K562 (cell line): ENCODE measurements around the gene RASGRP2. TPM values are rescaled to one million over a fixed set of nuclear protein-coding genes. Genes with fewer than 3 reads are reported as not detected.
A peak's percentile ranks its signal among the peaks of the same experiment; 100 is the strongest.

Experiments used
- ARID2 ChIP-seq: fragments of 450-650 bp; IDR thresholded peaks from 2 replicates; pipeline ENCODE4 v1.6.1; 2017; ENCODE audit warnings: antibody characterized with exemption, mild to moderate bottlenecking
- ARNT ChIP-seq, 2 experiments: fragments of 450-650 bp; IDR thresholded peaks; 2 replicates each; pipeline ENCODE4 v1.6.1; 2016; ENCODE audit warnings: mild to moderate bottlenecking in 1 of 2
- BACH1 ChIP-seq: fragments of 200-800 bp; sonication (Bioruptor generic); IDR thresholded peaks from 2 replicates; pipeline ENCODE4 v1.6.1; 2016; ENCODE audit warnings: missing genetic modification characterization, missing compliant biosample characterization
- BCOR ChIP-seq: fragments of 450-650 bp; IDR thresholded peaks from 2 replicates; pipeline ENCODE4 v1.6.1; 2016
- BRD4 ChIP-seq: fragments of 200-600 bp; sonication (generic); IDR thresholded peaks from 2 replicates; pipeline ENCODE4 v1.6.1; 2017; ENCODE audit warnings: inconsistent platforms
- CTCFL ChIP-seq: IDR thresholded peaks from 2 replicates; pipeline ENCODE4 v1.6.1; 2011; ENCODE audit warnings: borderline replicate concordance, low read depth, mild to moderate bottlenecking, moderate library complexity, low read length; ENCODE audit not compliant: insufficient read depth, poor library complexity, severe bottlenecking
- ETV5 ChIP-seq: sonication (generic); formaldehyde crosslinking; IDR thresholded peaks from 2 replicates; pipeline ENCODE4 v1.4.0; 2020; ENCODE audit warnings: low read depth, mild to moderate bottlenecking, missing genetic modification reagents
- HMGN3 ChIP-seq: IDR thresholded peaks from 2 replicates; pipeline ENCODE4 v1.6.1; 2011; ENCODE audit warnings: borderline replicate concordance, low read depth, mild to moderate bottlenecking, mixed read lengths, low read length; ENCODE audit not compliant: insufficient read length; ENCODE audit errors: extremely low read depth
- LCOR ChIP-seq: sonication (generic); formaldehyde crosslinking; IDR thresholded peaks from 2 replicates; pipeline ENCODE4 v1.8.0; 2022; ENCODE audit warnings: mild to moderate bottlenecking, missing genetic modification reagents
- MXD1 ChIP-seq: fragments of 250-450 bp; sonication (Bioruptor Pico); IDR thresholded peaks from 2 replicates; pipeline ENCODE4 v1.8.0; 2021; ENCODE audit warnings: borderline replicate concordance, mild to moderate bottlenecking, moderate library complexity; ENCODE audit not compliant: poor library complexity, severe bottlenecking
- NCOA4 ChIP-seq: fragments of 450-650 bp; IDR thresholded peaks from 2 replicates; pipeline ENCODE4 v1.6.1; 2018; ENCODE audit warnings: mild to moderate bottlenecking; ENCODE audit not compliant: partially characterized antibody
- PBX2 ChIP-seq, 2 experiments: IDR thresholded peaks in 1 of 2; conservative IDR thresholded peaks in 1 of 2; 2 replicates each; pipeline ENCODE4 v1.6.1; 2016; ENCODE audit warnings: low read depth in 2 of 2, mild to moderate bottlenecking in 1 of 2, missing compliant biosample characterization in 1 of 2, missing genetic modification characterization in 1 of 2, moderate library complexity in 1 of 2
- STAT5A ChIP-seq: IDR thresholded peaks from 2 replicates; pipeline ENCODE4 v1.6.1; 2012; ENCODE audit warnings: low read length, inconsistent platforms, borderline replicate concordance
- TAF15 ChIP-seq: fragments of 200-400 bp; formaldehyde crosslinking; IDR thresholded peaks from 2 replicates; pipeline ENCODE4 v1.6.1; 2017; ENCODE audit warnings: mild to moderate bottlenecking, low read depth, low read length, moderate library complexity
- TAL1 ChIP-seq: fragments of 450-650 bp; IDR thresholded peaks from 2 replicates; pipeline ENCODE4 v1.6.1; 2016; ENCODE audit warnings: mild to moderate bottlenecking
- ZBTB1 ChIP-seq: sonication (generic); formaldehyde crosslinking; IDR thresholded peaks from 2 replicates; pipeline ENCODE4 v1.8.1; 2023; ENCODE audit warnings: missing genetic modification reagents, low read depth, mild to moderate bottlenecking, borderline replicate concordance
- ZBTB2 ChIP-seq: fragments of 450-650 bp; IDR thresholded peaks from 2 replicates; pipeline ENCODE4 v1.6.1; 2016; ENCODE audit warnings: antibody characterized with exemption
- ZNF347 ChIP-seq: fragments of 450-650 bp; formaldehyde crosslinking; IDR thresholded peaks from 2 replicates; pipeline ENCODE4 v1.4.0; 2020; ENCODE audit warnings: low read depth, mild to moderate bottlenecking, moderate library complexity
- ZNF431 ChIP-seq: sonication (generic); formaldehyde crosslinking; IDR thresholded peaks from 2 replicates; pipeline ENCODE4 v1.8.0; 2022; ENCODE audit warnings: mild to moderate bottlenecking, missing genetic modification reagents
- ZNF444 ChIP-seq: fragments of 250-450 bp; sonication (Bioruptor Pico); IDR thresholded peaks from 2 replicates; pipeline ENCODE4 v1.4.0; 2020; ENCODE audit warnings: mild to moderate bottlenecking, moderate library complexity
- ZNF589 ChIP-seq: fragments of 200-800 bp; sonication (Bioruptor generic); IDR thresholded peaks from 2 replicates; pipeline ENCODE4 v1.6.1; 2016; ENCODE audit warnings: low read depth, missing genetic modification characterization, missing compliant biosample characterization
- polyA plus RNA-seq, 8 experiments: library from polyadenylated mRNA; depleted of rRNA in 4 of 8; stranded (reverse) in 5 of 8; unstranded in 3 of 8; fragments of >200 nt; fragmentation: Nextera tagmentation in 2 of 8; fragmentation: Illumina TruSeq in 1 of 8; extraction: Ambion mirVana in 2 of 8; extraction: Trizol in 1 of 8; gene quantifications; 2 replicates each; pipeline versions ENCODE4 v1.2.1 to v1.2.3, GENCODE V29; 2011 to 2014; ENCODE audit warnings: inconsistent platforms in 1 of 8, missing spikeins in 1 of 8
- total RNA-seq, 7 experiments: library from RNA; depleted of rRNA in 6 of 7; stranded (reverse); fragments of >200 nt in 6 of 7; fragmentation: Illumina TruSeq in 2 of 7; extraction: Trizol in 2 of 7; gene quantifications; 2 replicates each; pipeline versions ENCODE4 v1.2.1 to v1.2.3, GENCODE V29; 2011 to 2021; ENCODE audit warnings: low replicate concordance in 1 of 7

Gene RASGRP2
- total and polyA plus RNA-seq, 9 of the 15 experiments (the other 6 are each of a cell fraction or from before 2014, with no cell fraction given), result 0.87 to 22.7 (median 5.5) TPM

GRCh38 chr11:64778473-64779298 lies 34.7 kb upstream of the RASGRP2 start, which contains the start of gene SF1 (continued):
- TF ChIP-seq ETV5 (CRISPR knock-in tag), result no peak
- no peak for TF ChIP-seq ZNF444 (CRISPR knock-in tag)
- no peak for TF ChIP-seq ARID2
- no peak for TF ChIP-seq TAL1
- TF ChIP-seq BRD4, result no peak
- no peak for TF ChIP-seq BCOR
- no peak for TF ChIP-seq HMGN3
- no peak for TF ChIP-seq STAT5A
- no peak for TF ChIP-seq MXD1
- TF ChIP-seq ZNF347, result no peak
- peak; percentile 98 for TF ChIP-seq CTCFL
- TF ChIP-seq NCOA4, result no peak
- no peak for TF ChIP-seq BACH1 (tag)
- TF ChIP-seq ZBTB2, result peak; percentile 97
- no peak; the same call in 1 of the 2 replicates for TF ChIP-seq ZNF589 (CRISPR knock-in tag)
- TF ChIP-seq ZNF431 (CRISPR knock-in tag), result no peak
- no peak; the same call in 1 of the 2 replicates for TF ChIP-seq ZBTB1
- no peak; the same call in 1 of the 2 replicates for TF ChIP-seq LCOR (CRISPR knock-in tag)
- no peak for TF ChIP-seq TAF15
- TF ChIP-seq PBX2 (CRISPR knock-in tag; IDR thresholded peaks at IDR 0.05; ENCODE audit: low read depth), result no peak
- peak; percentile 89 for TF ChIP-seq PBX2 (tag; conservative IDR thresholded peaks at IDR 0.05; ENCODE audit: low read depth)
- no peak for TF ChIP-seq ARNT (IDR thresholded peaks at IDR 0.05)
